ENCODE measurements around the gene SDHB.
"Not testable (repeated sequence)": the region's sequence is repeated elsewhere in the genome, so short reads cannot be mapped to it uniquely, and the experiment has no call there.

SDHB gene

DNA sequence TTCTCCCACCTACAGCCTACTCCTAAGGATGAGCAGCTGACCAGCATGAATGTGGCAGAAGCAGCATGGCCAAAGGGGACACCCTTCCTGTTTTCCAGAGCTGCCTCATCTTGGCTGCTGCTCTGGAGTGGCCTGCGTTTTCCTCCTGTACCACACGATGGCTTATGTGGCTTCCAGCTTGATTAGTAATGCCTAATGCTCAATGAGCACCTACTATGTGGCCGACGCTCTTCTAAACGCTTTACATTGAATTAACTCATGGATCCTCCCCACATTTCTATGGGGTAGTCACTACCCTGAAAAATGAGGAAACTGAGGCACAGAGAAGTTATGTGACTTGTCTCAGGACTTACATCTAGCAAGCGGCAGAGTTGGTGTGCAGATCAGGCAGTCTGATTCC is 18.0 kb upstream of the SDHB start:
- no peak for DNase-seq

DNA sequence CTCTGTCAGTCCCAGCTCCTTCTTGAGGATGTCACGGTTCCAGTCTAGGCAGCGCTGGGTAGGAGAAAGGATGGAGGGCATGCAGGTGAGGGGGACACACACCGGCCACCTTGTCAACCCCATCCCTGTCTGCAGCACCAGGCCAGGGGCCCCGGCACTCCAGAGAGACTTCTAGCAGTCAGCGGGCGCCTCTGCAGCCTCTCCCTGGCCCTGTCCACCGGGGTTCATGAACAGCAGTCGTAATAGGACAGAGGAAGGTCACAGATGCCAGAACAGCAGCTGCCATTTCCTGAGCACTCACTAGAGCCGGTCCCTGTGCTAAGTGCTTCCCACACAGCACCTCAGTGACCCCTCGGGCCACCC is 16.3 kb upstream of the SDHB start:
- DNase-seq, result no peak

DNA sequence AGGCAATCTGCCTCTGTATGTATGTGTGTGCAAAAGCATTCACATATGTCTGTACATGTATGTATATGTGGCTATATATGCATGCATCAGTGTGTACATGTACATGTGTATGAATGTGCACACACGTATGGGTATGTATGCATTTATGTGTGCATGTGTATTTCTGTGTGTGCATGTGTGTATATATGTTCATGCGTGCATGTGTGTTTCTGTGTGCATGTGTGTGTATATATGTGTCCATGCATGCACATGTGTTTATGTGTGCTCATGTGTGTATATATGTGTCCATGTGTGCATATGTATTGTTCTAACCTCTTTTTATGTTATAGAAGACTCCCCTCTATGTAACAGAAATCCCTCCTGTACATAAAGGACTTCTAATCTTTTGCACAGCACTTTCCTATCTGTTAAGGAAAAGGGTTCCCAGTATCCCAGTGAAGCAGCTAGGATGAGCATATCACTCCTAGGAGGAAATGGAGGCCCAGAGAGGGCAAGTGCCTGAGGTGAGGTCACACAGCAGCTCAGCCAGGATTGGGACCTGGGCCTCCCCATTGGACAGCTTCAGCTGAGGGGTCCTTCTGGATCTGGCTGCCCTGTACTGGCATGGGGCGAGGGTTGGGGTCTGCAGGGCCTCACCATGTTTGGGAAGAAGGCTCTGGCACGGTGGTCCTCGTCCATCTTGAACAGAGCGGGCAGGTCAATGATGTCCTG is 15.8 kb upstream of the SDHB start:
- DNase-seq, result no peak

DNA sequence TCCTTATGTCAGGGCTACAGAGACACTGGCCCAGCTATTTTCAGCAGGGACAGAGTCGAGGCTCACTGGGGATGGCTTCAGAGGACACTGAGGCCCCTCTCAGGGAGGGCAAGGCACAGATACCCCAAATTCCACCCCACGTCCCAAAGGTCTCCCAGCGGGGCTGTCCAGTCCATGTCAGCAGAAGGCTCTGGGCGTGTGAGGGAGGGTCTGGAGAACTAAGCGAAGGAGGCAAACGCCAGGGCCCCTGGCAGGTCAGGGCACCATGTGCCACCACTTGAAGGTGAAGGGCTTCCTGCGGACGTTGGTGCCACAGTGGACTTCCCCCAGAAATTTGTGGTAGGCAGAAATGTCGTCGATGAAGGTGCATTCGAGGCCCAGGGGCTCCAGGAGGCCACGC is 15.0 kb upstream of the SDHB start:
- no peak for DNase-seq

DNA sequence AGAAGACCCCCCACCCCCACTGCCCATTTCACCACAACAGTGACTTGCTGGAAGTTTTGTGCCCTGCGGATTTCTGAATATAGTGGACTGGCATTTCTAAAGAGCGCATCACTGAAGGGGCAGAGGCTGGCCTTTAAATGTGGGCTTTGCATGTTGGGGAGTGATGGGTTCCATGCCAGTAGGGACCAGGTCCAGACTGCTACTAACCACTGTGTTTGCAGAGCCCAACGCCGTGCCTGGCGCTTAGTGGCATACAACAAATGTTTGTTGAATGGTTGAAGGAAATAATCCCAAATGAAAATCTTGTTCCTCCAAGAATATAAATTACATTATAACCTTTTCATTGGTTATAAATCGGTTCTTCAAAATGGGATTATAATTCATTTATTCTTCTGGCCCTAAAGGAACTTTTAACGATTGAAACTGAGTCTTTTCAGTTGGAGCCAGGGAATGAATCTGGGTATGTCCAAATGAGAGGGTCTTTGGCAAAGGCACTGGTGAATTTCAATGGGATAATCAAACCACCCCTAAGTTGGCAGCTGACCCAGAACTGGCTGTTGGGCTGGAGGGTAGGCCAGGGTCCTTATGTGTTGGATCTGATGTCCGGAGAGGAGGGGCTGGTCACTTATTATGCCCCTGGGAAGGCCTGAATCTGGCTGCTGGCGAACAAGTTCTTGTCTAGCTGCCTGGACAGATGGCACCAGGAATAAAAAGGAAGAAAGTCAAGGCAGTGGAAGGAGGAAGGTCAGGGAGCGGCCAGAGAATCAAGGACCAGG is 13.8 kb upstream of the SDHB start:
- no peak for DNase-seq

DNA sequence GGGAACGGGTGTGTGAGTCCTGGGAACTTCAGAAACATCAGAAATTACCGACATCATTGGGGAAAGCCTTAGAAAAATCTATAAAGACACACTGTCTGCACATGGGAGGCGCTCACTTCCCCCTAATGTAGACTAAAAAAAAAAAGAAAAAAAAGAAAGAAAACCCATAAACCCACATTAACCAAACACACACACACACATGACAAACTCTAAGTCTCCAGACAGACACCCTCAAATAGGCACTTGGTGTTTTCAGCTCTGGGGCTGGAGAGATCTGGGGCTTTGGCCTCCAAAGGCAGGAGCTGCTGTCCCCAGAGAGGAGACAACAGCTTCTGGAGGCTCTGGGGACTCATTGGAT is 13.2 kb upstream of the SDHB start:
- no peak for DNase-seq

DNA sequence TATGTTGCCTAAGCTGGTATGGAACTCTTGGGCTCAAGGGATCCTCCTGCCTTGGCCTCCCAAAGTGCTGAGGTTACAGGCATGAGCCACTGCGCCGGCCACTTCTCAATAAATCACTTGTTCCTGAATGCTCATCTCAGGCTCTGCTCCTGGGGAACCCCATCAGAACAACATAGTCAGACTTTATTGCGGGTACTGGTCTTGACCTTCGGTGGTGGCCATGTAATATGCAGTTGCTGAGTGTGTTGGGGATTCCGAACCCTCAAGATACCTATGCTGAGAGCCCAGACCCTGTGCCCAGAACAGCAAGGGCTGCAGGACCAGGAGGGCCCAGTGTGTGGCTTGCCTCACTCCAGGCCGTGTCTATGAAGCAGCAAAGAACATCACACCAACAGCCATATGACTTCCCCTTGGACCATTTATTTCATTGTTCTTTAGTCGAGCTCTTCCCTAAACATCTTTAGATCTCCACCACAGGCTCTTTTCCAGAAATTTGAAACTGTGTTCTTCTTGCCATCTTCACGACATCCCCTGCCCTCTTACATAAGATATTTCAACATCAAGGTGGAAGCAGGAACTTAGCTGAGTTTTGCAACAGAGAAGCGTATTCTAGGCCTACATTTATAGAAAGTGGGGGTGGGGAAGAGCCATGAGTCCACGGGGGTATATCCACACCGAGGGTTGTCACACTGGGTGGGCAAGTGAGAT is 12.7 kb upstream of the SDHB start:
- no peak for DNase-seq

DNA sequence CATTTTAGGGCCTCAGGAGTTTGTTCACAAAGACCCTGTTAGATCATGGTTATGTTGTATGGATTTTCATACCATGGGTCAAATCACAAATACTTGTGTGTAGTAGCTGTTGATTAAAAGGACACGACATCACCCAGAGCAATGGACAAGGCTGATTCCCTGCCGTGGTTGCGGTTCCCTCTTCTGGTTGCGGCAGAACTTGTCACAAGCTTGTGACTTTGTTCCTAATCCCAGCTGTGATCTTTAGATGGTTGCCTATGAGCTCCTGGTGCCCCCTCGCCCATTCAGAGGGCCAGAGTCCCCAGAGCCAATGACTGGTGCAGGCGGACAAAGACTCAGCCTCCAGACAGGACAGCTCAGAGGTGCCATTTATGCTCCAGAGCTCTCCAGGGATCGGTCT is 11.8 kb upstream of the SDHB start:
- DNase-seq, result no peak

DNA sequence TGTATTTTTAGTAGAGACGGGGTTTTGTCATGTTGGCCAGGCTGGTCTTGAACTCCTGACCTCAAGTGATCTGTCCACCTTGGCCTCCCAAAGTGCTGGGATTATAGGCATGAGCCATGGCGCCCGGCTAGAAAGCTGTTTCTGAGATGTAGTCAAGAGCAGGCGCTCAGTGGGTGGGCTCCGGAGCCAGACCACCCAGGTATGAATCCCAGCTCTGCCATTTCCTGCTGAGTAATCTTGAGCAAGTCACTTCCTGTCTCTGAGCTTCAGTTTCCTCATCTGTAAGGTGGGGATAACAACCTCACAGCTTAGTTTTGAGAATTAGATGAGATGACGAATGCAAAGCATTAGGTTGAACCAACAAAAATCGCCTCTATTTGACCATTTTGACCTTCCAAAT is 8.9 kb upstream of the SDHB start:
- not testable (repeated sequence) for DNase-seq

DNA sequence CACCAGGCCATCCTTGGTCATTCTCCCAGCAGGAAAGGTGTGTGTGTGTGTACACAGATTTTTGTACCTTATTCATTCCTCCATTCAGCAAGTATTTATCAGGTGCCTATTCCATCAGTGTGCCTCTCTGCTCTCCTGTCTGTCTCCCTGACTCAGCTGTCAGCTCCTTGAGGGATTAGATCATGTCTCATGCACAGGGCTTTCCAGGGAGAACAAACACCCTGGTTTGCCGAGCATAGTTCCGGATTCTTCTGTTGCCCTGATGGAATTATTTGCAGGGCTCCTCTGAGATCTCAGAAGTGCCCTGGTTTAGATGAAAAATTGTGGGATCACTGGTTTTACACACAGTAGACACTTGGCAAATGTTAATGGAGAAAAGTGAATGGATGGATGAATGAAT is 8.1 kb upstream of the SDHB start:
- no peak for DNase-seq

DNA sequence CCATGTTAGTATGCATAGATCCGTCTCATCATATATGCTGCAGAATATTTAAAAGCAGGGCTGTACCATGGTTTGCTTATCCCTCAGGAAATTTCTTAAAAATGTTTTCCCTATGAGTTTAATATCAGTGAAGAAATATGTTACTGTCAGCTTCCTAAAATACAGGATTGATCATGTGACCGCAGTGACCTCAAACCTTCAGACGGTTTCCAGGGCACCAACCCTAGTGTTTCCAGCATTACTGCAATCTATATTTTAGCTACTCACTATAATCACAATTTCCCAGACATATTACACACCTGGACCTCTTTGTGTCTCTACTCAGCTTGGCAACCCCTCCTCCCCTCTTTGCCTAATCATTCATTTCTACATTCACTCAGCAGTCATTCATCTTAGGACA is 7.7 kb upstream of the SDHB start:
- DNase-seq, result no peak

DNA sequence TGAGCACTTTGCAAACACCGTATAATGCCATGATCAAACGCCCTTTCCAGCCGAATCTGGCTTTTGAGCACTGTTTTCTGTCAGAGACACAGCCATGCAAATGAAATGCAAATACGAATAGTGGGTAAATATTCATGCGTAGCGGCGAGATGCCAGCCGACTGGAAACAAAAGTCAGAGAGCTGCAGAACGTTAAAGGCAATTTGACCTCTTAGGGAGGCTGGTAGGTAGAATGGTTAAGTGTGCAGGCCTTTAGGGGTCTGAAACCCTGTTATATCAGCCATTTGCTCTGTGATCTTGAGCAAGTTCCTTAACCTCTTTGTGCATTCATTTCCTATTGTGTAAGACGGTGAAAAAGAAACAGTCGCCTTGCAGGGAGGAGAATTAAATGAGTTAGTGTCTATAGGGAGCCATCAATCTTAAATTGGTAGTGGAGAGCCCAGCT is 6.5 kb upstream of the SDHB start:
- no peak for DNase-seq

DNA sequence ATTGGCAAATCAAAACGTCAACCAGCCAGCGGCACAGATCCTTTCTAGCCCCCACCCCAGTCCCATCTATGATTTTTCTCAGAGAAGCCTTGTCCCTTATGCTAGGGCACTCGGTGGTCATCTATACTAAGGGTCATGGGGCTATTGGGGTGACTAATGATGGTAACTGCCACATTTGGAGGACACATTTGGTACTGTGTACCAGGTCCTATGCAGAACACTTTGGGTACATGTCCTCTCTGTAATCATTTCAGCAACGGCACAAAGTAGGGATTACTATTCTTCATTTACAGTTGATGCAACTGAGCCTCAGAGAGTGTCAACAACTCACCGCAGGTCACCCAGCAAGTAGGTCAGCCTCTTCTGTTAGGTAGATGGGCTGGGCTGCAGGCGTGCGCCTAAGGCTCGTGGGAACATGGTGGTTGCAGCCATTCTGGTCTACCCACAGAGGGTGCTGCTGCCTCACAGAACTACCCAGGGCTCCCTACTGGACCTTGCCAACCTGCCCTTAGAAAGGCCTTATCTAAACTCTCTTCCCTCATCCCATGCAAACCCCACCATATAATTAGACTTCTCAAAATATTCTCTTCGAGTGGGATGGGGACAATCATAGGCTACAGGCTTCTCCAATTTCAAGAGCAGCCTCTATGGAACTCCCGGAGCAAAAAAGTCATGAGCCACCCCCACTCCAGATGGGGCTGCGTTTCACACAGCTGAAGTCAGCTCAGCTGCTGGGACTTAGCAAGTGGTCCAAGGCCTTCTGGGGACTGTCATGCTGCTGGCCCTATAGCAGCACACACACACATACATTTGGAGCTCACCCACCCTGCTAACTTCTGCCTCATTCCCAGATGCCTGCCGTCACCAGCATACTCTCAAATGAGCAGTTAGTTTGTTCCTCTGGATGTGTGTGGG is 5.8 kb upstream of the SDHB start:
- DNase-seq, result peak; percentile 8 to 17

DNA sequence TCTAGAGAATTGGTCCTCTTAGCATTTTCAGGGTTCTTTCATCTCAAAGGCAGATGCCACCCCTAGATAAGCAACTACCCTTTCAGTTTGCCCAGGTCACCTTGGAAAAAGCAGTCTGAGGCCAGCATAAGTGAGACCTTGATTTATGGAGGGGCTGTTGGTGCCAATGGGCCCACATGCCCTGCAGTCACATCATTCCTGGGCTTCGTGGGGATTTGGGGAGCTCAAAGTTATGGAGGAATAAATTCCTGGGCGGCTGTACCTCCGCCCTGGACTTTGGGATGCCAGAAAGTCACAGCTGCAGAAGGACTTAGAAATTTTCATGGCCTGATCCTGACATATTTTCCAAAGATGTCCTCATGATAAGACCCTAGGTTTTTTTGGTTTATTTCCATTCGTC is 2.7 kb upstream of the SDHB start:
- no peak for DNase-seq

DNA sequence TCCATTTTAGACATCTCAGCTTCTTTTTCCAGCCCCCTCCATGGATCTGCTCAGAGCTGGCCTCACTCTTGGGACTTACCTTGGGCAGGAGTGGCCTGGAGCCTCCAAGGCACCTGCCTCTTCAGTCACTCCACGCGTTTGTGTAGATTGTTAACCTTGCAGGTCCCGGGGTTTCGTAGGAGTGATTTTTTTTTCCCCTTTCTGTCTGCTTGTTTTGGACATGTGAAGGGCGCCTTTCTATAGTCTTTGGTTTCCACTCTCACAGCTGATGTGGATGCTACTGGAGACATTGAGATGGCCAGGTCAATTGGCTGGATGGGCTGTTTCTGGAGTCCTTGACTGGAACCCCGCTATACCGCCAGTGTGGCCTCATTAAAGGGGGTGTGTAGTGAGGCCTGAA is 2.0 kb upstream of the SDHB start:
- DNase-seq, result no peak

DNA sequence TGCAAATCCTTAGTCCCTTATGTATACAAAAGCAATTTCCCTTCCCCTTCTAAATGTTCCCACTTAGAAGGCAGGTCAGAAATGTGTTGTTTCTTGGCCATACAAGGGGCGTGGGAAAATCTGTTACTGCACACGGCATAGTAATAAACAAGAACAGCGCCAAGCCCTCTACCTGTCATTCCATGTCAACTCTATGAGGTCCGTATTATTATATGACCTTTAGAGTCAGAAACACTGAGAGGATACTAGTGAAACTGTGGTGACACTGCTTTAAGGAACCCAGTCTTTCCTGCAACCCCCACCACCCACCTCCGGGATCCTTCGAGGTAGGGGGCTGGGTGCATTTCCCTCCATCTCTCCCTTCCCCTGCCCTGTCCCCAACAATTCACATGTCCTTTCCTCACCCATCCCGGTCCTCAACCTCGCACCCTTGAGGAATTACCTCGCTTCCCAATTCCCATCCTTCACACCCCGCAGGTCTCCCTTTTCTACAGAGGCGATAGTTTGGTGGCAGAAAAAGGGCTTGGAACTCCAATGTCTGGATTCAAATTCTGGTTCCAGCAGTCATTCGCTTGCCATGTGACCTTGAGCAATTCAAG is 647 bp downstream of the SDHB start:
- DNase-seq, result no peak

DNA sequence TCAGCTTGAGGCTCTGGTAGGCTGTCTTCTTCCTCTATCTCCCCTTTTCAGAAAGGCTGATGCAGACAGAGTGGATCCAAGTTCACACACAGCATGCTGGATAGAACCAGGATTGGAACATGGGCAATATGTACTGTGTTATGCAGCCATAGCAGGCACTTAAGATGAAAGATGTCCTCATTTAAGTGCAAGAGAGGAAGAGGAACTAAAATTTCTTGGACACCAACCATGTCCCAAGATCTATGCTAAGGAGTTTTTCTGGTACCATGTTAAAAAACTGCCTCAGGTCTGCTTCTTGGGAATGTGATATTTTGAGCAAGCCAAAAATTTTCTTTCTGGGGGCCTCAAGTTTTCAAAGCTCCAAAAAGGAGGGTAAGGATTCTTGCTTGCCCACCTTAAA is 1.2 kb downstream of the SDHB start:
- DNase-seq, result no peak

DNA sequence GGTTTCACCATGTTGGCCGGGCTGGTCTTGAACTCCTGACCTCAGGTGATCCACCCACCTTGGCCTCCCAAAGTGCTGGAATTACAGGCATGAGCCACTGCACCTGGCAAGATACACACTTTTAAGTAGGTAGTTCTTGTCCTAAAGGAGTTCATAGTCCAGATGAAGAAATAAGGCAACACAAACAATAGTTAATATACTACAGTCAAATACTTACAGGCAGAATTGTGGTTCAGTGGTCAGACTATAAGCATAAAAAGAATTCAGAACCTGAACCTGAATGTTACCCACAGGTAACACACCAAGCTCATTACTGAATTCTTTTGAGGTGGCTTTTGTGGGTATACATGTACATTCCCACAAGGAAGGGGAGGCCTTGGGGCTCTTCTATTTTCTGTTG is 1.8 kb downstream of the SDHB start:
- DNase-seq, result no peak

DNA sequence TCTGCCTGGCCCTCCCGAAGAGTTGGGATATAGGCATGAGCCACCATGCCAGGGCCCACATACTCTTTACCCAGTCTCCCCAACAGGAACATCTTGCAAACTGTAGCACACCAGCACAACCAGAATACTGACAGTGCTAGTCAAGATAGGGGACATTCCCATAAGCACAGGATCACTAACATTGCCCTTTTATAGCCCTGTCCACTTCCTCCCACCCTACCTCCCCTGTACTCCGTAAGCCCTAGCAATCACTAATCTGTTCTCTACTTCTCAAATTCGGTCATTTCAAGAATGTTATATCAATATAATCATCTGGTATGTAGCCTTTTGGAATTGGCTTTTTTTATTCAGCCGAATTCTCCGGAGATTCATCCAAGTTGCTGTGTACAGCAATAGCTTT is 5.9 kb downstream of the SDHB start:
- DNase-seq, result no peak

DNA sequence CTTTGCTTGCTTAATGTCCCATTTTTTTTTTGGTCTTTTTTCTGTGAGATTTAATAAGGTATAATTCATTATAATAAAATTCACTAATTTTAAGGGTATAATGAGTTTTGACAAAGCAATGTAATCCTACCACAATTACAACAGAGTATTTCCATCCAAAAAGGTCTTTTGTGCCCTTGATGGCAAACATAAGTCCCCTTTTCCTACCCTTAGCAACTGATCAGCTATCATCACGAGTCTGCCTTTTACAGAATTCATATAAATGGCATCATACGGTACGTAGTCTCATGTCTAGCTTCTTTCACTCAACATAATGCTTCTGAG is 7.5 kb downstream of the SDHB start:
- DNase-seq, result no peak

DNA sequence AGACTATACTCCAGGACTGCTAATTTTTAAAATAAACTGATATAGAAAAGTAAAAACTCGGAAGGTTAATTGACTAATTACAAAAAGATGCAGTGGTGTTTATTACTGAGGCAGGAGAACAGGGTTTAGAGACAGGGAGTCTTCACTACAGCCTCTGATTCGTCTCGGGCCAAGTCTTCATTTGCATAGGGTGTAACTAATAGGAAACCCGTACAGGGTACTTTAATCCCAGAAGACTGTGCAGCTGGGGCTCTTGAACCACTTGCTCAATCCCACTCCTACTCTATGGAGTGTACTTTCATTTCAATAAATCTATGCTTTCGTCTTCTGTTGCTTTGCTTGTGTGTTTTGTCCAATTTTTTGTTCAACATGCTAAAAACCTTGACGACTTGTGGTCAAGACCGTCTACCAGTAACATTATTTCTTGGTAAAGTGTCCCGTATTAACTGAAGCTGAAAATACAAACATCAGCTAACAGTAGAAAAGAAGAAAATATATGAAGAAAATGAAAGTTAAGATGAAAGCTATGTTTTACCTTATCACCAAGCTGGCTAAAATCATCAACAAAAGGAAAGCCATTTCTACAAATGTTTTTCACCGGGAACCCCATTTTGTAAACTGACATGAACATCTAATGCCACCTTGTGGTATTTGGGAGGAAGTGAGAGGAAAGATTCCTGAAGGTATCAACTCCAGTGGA is 8.0 kb downstream of the SDHB start:
- no peak for DNase-seq

DNA sequence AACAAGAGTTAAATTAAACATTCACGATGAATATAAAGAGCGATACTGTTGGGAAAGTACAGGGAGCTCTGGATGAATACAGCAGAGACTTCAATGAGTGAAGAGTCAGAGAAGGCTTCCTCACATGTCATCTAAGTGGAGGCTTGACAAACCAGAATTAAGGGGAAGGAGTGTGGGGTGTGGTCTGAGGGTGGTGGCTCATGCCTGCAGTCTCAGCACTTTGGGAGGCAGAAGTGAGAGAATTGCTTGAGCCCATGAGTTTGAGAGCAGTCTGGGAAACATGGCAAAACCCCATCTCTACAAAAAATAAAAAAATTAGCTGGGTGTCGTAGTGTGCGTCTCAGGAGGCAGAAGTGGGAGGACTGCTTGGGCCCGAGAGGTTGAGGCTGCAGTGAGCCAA is 8.7 kb downstream of the SDHB start:
- no peak for DNase-seq

All from activated CD4-positive, alpha-beta T cell treated with anti-CD3 and anti-CD28 coated beads, Interleukin-2, amount 50 U/mL, for 4 hours (primary cell).